ENCODE measurements around the gene DOP1A.

GRCh38 chr6:83155794-83156193 is 88.3 kb downstream of the DOP1A start:
- no peak for TF ChIP-seq CTCF (IDR thresholded peaks at IDR 0.05 in 8 of 11, conservative IDR thresholded peaks at IDR 0.05 in 3 of 11)
- no peak for TF ChIP-seq POLR2AphosphoS5 (IDR thresholded peaks at IDR 0.05)
